NCI-H226 (cell line): Measurements from ENCODE around the gene ONECUT1.

Experiments used
- DNase-seq: peaks from one replicate; pipeline ENCODE4 v3.0.0-alpha.2; 2015

Gene ONECUT1

GRCh38 chr15:52796753-52797520 is 6.8 kb upstream of the ONECUT1 start:
- DNase-seq = no peak

DNA sequence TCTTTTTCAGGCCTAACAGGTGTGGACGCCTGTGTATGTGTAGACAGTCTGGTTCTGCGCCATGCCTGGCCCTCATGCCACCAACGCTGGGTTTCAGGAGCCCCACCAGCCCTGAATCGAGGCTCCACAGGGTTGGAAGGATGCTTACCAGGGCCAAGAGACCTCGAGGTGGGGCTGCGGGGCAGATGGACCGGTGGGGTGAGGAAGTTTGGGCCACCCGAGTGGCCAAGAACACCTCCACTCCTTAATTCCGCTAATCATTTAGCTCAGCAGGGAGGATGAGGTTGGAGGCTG is 6.0 kb upstream of the ONECUT1 start:
- no peak for DNase-seq

DNA sequence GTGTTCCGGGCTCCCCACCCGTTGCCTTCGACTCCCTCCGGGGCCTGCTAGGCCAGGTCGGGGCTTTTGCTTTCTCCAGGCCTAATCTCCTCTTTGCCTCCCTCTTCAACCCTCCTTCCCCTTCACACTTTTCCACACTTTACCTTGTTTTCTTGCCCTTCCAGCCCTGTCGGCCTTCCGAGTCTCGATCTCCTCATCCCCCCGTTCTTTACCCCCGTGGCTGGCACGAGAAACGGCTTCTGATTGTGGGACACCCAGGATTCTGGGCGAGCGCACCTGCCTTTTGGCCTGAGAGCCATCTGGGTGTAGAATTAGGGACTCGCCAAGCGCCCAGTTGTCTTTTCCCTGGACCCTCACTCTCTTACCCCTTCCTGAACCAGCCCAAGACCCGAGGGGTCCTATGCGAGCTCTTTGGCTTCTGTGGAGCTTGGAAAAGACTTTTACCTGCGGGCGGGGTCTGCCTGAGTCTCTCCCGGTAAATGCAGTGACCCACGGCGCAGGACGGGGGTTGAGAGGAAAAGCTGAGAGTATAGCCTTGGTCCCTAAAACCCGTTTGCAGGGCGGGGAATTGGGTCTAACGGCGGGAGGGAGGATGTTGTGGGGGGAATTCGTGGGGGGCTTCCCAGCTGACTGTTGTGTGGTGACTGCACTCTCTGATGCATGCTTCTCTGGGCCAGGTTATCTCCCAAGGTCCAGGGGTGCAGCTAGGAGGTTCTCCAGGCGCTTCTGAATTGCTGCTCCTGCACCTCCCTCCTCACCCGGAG is 5.5 kb upstream of the ONECUT1 start:
- no peak for DNase-seq

- DNase-seq = no peak
These were observed 4.7 kb upstream of the ONECUT1 start for GRCh38 chr15:52794665-52795463.

DNA sequence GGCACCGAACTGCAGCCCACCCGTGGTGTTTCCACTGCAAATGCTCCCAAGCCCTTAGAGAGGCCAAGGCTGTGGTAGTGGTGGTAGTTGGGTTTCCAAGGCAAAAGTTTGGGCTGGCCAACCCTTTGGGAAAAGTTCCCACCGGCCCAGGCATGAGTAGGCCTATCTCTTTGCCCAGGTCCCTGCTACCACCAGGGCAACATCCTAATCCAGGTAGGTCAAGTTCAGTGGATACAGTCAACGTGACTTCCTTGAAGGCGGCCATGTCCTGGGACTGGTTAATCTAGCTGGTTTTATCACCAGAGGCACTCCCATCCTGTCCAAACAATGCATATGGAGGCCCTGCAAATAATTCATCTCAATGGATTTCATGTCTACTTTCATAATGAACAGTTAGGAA is 1.6 kb upstream of the ONECUT1 start:
- DNase-seq = no peak

DNA sequence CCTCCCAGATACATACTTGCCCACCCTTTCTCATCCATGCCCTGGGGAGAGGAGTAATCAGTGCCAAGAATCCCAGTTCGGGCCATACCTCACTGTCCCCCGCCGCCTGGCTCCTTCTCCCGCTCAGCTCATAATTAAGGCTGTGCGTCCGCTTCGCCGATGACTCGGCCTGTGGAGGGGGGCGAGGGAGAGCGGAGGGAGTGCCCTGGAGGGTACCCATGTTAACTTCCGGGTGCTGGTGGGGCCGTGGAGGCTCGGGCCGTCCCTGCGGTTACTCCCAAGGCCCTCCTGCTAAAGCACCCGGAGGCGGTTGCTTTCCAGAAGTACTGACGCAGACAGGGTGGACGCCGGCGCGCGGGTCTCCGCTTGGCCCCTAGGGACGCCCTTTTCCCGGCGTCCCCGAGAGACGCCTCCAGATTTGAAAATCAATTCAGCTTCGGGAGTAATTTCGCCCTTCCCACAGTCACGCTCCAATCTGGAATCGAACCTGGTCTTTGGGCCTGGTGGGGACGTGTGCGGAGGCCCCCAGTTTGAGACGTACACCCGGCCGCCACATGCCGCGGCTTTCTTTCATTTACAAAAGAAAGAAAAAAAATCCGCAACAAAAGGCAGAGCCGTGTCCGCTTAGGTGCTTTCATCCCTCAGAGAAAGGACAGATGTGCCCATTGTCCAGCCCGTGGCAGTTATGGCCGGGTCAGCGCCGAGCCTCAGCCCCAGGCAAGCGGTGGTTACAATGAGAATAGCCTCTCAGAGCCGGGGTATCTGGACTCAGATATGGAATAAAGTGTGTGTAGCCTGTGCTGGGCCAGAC is 1.0 kb upstream of the ONECUT1 start:
- no peak for DNase-seq

- DNase-seq = no peak
These were observed 451 bp downstream of the ONECUT1 start for GRCh38 chr15:52789601-52790168.

- no peak for DNase-seq
These were observed 1.0 kb downstream of the ONECUT1 start for GRCh38 chr15:52789008-52789600.

DNA sequence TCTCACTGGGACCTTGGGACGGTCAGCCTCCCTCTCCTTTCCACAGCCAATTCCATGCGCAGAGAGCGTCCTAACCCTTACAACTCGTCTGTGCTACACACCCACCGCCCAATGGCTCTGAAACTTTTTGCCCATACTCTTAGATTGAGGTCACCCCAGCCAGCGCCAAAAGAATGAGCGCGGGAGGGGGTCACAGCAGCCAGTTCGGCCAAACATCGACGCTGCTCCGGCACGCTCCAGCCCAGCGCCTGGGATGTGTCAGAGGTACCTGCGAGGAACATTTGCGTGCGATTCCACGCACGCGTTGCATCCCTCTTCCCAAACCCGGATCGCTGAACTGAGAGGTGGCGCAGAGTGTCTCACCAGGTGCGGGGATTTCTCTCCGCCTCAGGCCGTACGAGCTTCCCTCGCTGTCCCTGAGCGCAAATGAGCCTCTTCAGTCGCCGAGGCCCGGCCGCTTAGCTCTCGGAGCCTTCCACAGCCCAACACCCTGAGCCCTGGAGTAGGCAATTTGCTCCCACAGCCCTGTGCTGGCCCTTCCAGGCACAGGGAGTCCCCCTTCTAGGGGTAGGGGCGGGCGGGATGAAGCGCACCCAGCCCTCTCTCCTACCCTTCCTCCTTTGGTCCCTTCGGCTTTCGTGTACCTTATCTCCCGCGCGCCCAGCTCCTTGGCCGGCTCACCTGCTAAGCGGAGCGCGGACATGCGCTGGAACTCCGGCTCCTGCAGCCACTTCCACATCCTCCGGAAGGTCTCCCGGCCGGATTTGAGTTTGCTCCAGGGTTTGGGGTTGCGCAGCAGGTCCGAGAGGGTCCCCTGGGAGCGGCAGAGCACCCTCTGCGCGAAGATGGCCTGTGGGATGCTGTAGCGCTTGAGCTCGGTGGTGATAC is 1.8 kb downstream of the ONECUT1 start:
- DNase-seq = no peak

- DNase-seq = no peak
These were observed 2.5 kb downstream of the ONECUT1 start for GRCh38 chr15:52787549-52788098.

DNA sequence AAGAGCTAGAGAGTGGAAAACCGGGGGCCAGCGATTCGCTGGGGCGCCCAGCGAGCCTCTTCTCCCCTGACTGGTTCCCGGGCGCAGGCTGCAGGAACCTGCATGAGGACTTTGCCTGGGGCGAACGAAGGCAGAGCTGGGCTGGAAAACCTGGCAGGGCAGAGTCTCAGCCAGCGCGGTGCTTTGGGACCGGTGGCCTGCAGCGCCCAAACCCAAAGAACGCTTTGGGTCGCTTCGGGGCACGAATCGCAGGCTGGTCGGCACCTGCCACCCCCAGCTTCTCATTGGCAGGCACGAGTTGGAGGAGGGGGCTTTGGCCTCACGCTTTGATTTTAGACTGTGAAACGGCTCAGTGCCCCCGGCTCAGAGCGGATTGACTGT is 3.0 kb downstream of the ONECUT1 start:
- no peak for DNase-seq

GRCh38 chr15:52786436-52787122 is 3.6 kb downstream of the ONECUT1 start:
- DNase-seq = no peak

GRCh38 chr15:52785672-52786406 is 4.3 kb downstream of the ONECUT1 start:
- no peak for DNase-seq

GRCh38 chr15:52784799-52785671 is 5.1 kb downstream of the ONECUT1 start:
- no peak for DNase-seq

- no peak for DNase-seq
These were observed 6.0 kb downstream of the ONECUT1 start for GRCh38 chr15:52783929-52784798.

GRCh38 chr15:52783191-52783829 is 6.8 kb downstream of the ONECUT1 start:
- DNase-seq = no peak

DNA sequence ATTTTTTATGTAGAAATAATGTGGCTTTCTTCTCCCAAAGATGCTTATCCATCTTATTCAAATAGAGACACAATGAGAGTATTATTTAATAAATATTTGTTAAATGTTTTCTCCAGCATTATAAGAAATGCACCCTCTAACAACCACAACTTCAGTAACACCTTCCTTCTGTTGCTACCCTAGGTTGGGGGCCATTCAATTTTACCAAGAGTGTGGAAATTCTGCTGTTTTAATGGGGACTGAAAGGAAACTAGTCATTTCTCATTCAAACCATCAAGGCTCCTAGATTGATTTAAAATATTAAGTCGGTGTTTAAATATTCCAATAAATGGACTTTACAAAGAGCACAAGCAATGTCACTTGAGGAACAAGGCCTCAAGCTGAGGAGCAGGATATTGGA is 7.6 kb downstream of the ONECUT1 start:
- DNase-seq = no peak
